ENCODE data around the gene RPN1.

The RPN1 gene

DNA sequence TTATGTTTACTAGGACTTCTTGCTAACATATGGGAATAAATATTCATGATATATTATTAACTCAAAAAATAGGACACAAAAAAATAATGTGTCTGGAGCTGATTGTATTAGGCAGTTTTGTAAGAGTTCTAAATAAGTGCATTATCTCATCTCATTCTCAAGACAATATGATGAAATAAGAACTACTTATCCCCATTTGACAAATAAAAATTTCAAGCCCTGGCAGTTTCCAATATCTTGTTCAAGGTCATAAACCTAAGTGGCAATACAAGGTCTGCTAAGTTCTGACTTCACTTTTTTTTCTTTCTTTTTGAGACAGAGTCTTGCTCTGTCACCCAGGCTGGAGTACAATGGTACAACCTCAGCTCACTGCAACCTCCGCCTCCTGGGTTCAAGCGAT is 18.3 kb downstream of the RPN1 start:
- Mint-ChIP-seq H3K27me3 (no peaks in the 10 kb centered on the region), H3K36me3 (ENCODE audit: insufficient read depth) (peaks cover 71% of the 10 kb centered on the region), H3K9me3 (no peaks in the 10 kb centered on the region), H3K4me3 (no peak overlapping the region), H3K4me1 (peaks cover 7% of the 10 kb centered on the region), H3K27ac (ENCODE audit: low read depth) (no peak overlapping the region)
- no peak for DNase-seq (ENCODE audit: low spot score in 2 of 2)
- ATAC-seq (replicated peaks; ENCODE audit: extremely low read depth, poor library complexity, severe bottlenecking) = no peak

- ATAC-seq (replicated peaks; ENCODE audit: extremely low read depth, poor library complexity, severe bottlenecking) = no peak
- Mint-ChIP-seq H3K27ac (ENCODE audit: low read depth) (no peak overlapping the region), H3K4me3 (no peak overlapping the region), H3K27me3 (no peaks in the 10 kb centered on the region), H3K4me1 (peaks cover 9% of the 10 kb centered on the region), H3K36me3 (ENCODE audit: insufficient read depth) (peaks cover 82% of the 10 kb centered on the region), H3K9me3 (no peaks in the 10 kb centered on the region)
- no peak for DNase-seq (ENCODE audit: low spot score in 2 of 2)
Observed at GRCh38 chr3:128629936-128630335, 20.7 kb downstream of the RPN1 start.

- Mint-ChIP-seq H3K4me1 (peaks cover 21% of the 10 kb centered on the region), H3K27me3 (no peaks in the 10 kb centered on the region), H3K4me3 (no peak overlapping the region), H3K27ac (ENCODE audit: low read depth) (no peak overlapping the region), H3K9me3 (no peaks in the 10 kb centered on the region), H3K36me3 (ENCODE audit: insufficient read depth) (peaks cover 81% of the 10 kb centered on the region)
- DNase-seq (ENCODE audit: low spot score in 2 of 2) (no peak), ATAC-seq (replicated peaks; ENCODE audit: extremely low read depth, poor library complexity, severe bottlenecking) (no peak)
Observed at GRCh38 chr3:128625409-128625945, 25.1 kb downstream of the RPN1 start.

DNA sequence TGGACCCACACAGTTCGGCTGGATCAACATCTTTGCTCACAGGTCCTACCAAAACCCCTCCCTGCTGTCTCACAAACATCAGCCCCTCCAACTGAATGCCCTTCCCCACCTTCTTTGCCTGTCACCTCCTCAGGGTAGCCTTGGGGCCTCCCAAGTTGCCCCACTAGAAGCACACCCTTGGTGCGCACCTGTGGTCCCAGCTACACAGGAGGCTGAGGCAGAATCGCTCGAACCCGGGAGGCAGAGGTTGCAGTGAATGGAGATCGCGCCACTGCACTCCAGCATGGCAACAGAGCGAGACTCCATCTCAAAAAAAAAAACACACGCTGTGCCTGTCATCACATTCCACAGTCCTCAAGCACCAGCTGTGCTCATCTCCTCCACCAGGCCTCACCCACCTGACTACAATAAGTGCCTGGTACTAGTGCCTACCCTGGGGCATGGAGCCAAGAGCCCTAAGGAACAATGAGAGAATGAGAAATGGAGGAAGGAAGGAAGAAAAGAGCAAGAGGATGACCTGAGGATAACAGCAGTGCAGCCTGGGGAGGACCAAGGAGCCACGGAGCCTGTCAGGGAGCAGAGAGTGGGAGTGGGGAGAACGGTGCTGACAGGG is 26.0 kb downstream of the RPN1 start:
- H3K9me3 Mint-ChIP-seq = no peaks in the 10 kb centered on the region
- no peaks in the 10 kb centered on the region for H3K27me3 Mint-ChIP-seq
- H3K4me1 Mint-ChIP-seq = peaks cover 23% of the 10 kb centered on the region
- no peak overlapping the region for H3K4me3 Mint-ChIP-seq
- peaks cover 78% of the 10 kb centered on the region for H3K36me3 Mint-ChIP-seq (ENCODE audit: insufficient read depth)
- DNase-seq (ENCODE audit: low spot score in 2 of 2) = no peak
- no peak overlapping the region for H3K27ac Mint-ChIP-seq (ENCODE audit: low read depth)
- no peak for ATAC-seq (replicated peaks; ENCODE audit: extremely low read depth, poor library complexity, severe bottlenecking)

DNA sequence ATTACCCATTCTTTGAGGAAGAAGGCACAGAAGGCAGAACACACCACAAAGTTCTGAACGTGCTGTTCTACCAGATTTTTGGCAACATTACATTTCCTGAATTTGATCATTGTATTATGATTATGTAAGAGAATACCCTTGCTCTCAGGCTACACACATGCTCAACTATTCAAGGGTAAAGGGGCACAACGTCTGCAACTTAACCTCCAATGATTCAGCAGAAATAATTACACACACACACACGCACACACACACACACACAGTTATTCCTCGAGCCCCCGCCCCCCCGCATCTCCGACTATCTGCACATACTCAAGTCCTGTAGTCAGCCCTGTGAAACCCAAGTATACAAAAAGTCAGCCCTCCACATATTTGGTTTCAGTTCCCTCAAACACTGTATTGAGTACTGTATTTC is 26.8 kb downstream of the RPN1 start:
- Mint-ChIP-seq H3K27me3 (no peaks in the 10 kb centered on the region), H3K4me3 (no peak overlapping the region), H3K27ac (ENCODE audit: low read depth) (no peak overlapping the region), H3K9me3 (no peaks in the 10 kb centered on the region), H3K4me1 (peaks cover 29% of the 10 kb centered on the region), H3K36me3 (ENCODE audit: insufficient read depth) (peaks cover 79% of the 10 kb centered on the region)
- DNase-seq (ENCODE audit: low spot score in 2 of 2) = no peak
- no peak for ATAC-seq (replicated peaks; ENCODE audit: extremely low read depth, poor library complexity, severe bottlenecking)

GRCh38 chr3:128621931-128622330 is 28.7 kb downstream of the RPN1 start:
- Mint-ChIP-seq H3K27ac (ENCODE audit: low read depth) (no peak overlapping the region), H3K27me3 (no peaks in the 10 kb centered on the region)
- no peak for ATAC-seq (replicated peaks; ENCODE audit: extremely low read depth, poor library complexity, severe bottlenecking)

DNA sequence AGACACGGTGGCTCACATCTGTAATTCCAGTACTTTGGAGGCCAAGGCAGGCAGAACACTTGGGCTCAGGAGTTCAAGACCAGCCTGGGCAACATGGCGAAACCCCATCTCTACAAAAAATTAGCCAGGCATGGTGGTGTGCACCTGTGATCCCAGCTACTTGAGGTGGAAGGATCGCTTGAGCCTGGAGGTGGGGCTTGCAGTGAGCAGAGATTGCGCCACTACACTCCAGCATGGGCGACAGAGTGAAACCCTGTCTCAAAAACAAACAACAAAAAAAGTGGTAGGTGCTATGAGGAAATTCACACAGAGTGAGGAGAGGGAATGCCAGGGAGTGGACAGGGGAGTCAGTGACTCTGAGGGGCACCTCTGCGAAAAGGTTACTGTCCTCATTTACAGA is 29.4 kb downstream of the RPN1 start:
- Mint-ChIP-seq H3K4me1 (peaks cover 36% of the 10 kb centered on the region), H3K36me3 (ENCODE audit: insufficient read depth) (peaks cover 64% of the 10 kb centered on the region), H3K27ac (ENCODE audit: low read depth) (peak overlapping the region; percentile 68), H3K27me3 (no peaks in the 10 kb centered on the region), H3K9me3 (no peaks in the 10 kb centered on the region), H3K4me3 (no peak overlapping the region)
- DNase-seq (ENCODE audit: low spot score in 2 of 2) (no peak), ATAC-seq (replicated peaks; ENCODE audit: extremely low read depth, poor library complexity, severe bottlenecking) (no peak)

More at GRCh38 chr3:128621931-128622330, 28.7 kb downstream of the RPN1 start:
- no peak for DNase-seq (ENCODE audit: low spot score in 2 of 2)
- H3K4me3 Mint-ChIP-seq = no peak overlapping the region
- peaks cover 70% of the 10 kb centered on the region for H3K36me3 Mint-ChIP-seq (ENCODE audit: insufficient read depth)
- peaks cover 37% of the 10 kb centered on the region for H3K4me1 Mint-ChIP-seq
- no peaks in the 10 kb centered on the region for H3K9me3 Mint-ChIP-seq

- H3K9me3 Mint-ChIP-seq = no peaks in the 10 kb centered on the region
- H3K27me3 Mint-ChIP-seq = no peaks in the 10 kb centered on the region
- H3K4me3 Mint-ChIP-seq = no peak overlapping the region
- H3K4me1 Mint-ChIP-seq = peaks cover 36% of the 10 kb centered on the region
- ATAC-seq (replicated peaks; ENCODE audit: extremely low read depth, poor library complexity, severe bottlenecking) (no peak), DNase-seq (ENCODE audit: low spot score in 2 of 2) (no peak)
- peaks cover 57% of the 10 kb centered on the region for H3K36me3 Mint-ChIP-seq (ENCODE audit: insufficient read depth)
- H3K27ac Mint-ChIP-seq (ENCODE audit: low read depth) = peak overlapping the region; percentile 93
Observed at GRCh38 chr3:128620268-128620691, 30.3 kb downstream of the RPN1 start.

DNA sequence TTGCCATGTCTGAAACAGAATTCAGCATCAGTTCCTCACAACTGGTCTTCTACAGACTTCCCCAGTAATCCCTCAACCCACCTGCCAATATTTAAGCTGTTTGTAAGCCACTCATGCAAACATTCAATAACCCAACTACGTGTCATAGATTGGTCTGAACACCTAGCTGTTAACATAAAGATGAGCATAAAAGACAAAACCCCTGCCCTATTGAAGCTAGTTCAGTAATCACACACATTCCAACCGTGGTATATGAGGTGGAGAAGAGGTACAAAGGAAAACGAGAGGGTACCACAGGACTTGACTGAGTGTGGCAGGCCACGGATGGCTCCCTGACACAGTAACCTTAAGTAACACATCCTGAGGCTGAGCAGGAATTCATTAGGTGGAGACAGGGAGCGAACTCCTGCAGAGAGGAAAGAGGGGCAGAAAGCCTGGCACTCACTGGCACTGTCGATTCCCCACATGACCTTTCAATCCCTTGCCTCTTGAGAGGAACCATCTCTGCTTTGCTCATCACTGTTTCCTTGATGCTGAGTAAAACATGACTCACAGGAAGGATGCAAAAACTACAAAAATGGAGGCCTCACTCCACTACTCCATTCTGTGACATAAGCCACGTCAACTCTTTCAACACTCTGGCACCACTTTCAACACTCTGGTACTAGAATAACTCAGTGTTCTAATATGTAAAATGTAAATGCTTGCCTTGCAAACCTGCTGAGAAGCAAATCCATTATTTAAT is 31.3 kb downstream of the RPN1 start:
- Mint-ChIP-seq H3K4me1 (peaks cover 36% of the 10 kb centered on the region), H3K4me3 (peak overlapping the region; percentile 93), H3K27ac (ENCODE audit: low read depth) (peak overlapping the region; percentile 93), H3K27me3 (no peaks in the 10 kb centered on the region), H3K9me3 (no peaks in the 10 kb centered on the region), H3K36me3 (ENCODE audit: insufficient read depth) (peaks cover 49% of the 10 kb centered on the region)
- DNase-seq (ENCODE audit: low spot score in 2 of 2) = no peak
- ATAC-seq (replicated peaks; ENCODE audit: extremely low read depth, poor library complexity, severe bottlenecking) = no peak

- peak overlapping the region; percentile 93 for H3K27ac Mint-ChIP-seq (ENCODE audit: low read depth)
- H3K9me3 Mint-ChIP-seq = no peaks in the 10 kb centered on the region
- no peak for ATAC-seq (replicated peaks; ENCODE audit: extremely low read depth, poor library complexity, severe bottlenecking)
Observed at GRCh38 chr3:128618398-128618726, 32.3 kb downstream of the RPN1 start.

DNA sequence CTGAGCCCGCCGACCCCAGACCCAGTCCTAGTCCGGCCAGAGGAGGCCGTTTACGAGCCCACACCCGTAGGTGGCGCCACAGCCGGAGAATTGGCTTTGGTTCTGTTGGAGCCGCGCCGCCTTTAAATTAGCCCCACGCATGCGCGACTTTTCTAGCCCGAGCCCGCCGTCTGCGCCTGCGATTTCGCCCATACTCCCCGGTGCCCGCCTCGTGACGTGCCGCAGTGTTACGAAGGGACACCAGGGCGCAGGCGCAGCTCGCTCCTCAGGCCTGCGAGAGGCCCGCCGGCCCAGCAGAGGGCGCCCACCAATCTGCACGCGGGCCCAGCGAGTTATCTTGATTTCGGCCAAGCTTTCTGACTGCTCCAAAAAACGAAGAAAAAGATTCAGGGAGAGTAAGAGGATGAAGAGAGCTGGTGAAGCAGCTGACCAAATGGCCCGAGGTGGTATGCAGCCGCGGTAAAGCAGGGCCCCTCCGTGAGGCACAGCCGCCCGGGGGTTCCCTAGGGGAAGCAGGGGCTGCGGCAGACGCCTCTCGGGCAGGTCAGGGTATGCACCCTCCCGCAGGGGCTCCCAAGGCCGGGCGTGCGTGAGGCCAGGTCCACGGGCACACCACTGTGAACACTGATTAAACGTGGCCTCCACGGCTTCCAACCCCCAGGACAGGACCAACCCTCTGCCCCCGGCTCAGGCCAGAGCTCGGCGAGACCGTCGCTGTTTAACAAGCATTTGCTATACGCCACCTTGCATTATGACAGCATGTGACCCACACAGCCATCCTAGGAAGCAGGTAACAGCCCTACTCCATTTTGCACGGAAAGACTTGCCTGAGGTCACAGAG is 32.8 kb downstream of the RPN1 start:
- Mint-ChIP-seq H3K36me3 (ENCODE audit: insufficient read depth) (peaks cover 40% of the 10 kb centered on the region), H3K27me3 (no peaks in the 10 kb centered on the region), H3K4me1 (peaks cover 29% of the 10 kb centered on the region), H3K9me3 (no peaks in the 10 kb centered on the region), H3K27ac (ENCODE audit: low read depth) (peak overlapping the region; percentile 93), H3K4me3 (peak overlapping the region; percentile 93)
- DNase-seq (ENCODE audit: low spot score in 2 of 2) (peak; percentile 99), ATAC-seq (replicated peaks; ENCODE audit: extremely low read depth, poor library complexity, severe bottlenecking) (peak; percentile 91)

More at GRCh38 chr3:128618398-128618726, 32.3 kb downstream of the RPN1 start:
- Mint-ChIP-seq H3K36me3 (ENCODE audit: insufficient read depth) (peaks cover 42% of the 10 kb centered on the region), H3K4me3 (peak overlapping the region; percentile 93), H3K4me1 (peaks cover 29% of the 10 kb centered on the region), H3K27me3 (no peaks in the 10 kb centered on the region)
- no peak for DNase-seq (ENCODE audit: low spot score in 2 of 2)

DNA sequence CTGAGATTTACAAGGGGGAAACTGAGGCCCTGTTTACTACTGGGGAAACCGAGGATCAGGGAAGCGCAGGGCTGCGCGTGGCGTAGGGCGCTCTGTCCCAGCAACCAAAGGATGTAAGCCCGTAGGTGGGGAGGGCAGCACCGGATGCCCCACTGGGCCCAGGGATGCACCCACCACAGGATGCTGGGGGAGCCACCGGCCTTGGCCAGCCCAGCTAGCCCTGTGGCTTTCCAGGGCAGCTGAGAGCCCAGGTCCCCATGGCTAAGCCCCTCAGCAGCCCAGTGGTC is 33.4 kb downstream of the RPN1 start:
- Mint-ChIP-seq H3K27me3 (no peaks in the 10 kb centered on the region), H3K27ac (ENCODE audit: low read depth) (peak overlapping the region; percentile 93), H3K36me3 (ENCODE audit: insufficient read depth) (peaks cover 37% of the 10 kb centered on the region), H3K4me3 (peak overlapping the region; percentile 93), H3K4me1 (peaks cover 29% of the 10 kb centered on the region), H3K9me3 (no peaks in the 10 kb centered on the region)
- DNase-seq (ENCODE audit: low spot score in 2 of 2) (no peak), ATAC-seq (replicated peaks; ENCODE audit: extremely low read depth, poor library complexity, severe bottlenecking) (peak; percentile 56)
